NOMO-1 treated with DMSO at 0.1 percent for 48 hours (cell line): Measurements from ENCODE around the gene DIS3L2.
"Not testable (repeated sequence)": the region's sequence is repeated elsewhere in the genome, so short reads cannot be mapped to it uniquely, and the experiment has no call there.

ENCODE experiments used
- DNase-seq: peaks from one replicate; lab custom pipeline; 2025; ENCODE audit not compliant: unreplicated experiment; lab: John Stamatoyannopoulos, UW

Gene DIS3L2

GRCh38 chr2:232328516-232329460 lies 367.3 kb downstream of the DIS3L2 start:
- no peak for DNase-seq

- no peak for DNase-seq
These were observed 368.2 kb downstream of the DIS3L2 start for GRCh38 chr2:232329716-232330067.

GRCh38 chr2:232330068-232330999 lies 368.8 kb downstream of the DIS3L2 start:
- no peak for DNase-seq

- DNase-seq, result not testable (repeated sequence)
These were observed 369.5 kb downstream of the DIS3L2 start for GRCh38 chr2:232331061-232331460.

- DNase-seq, result not testable (repeated sequence)
These were observed 370.1 kb downstream of the DIS3L2 start for GRCh38 chr2:232331641-232332040.

GRCh38 chr2:232332244-232332939 lies 370.9 kb downstream of the DIS3L2 start:
- DNase-seq, result not testable (repeated sequence)

- DNase-seq, result no peak
These were observed 371.4 kb downstream of the DIS3L2 start for GRCh38 chr2:232332940-232333259.

GRCh38 chr2:232333361-232334135 lies 372.0 kb downstream of the DIS3L2 start:
- DNase-seq, result no peak

- DNase-seq, result not testable (repeated sequence)
These were observed 372.8 kb downstream of the DIS3L2 start for GRCh38 chr2:232334136-232334884.

GRCh38 chr2:232334885-232335205 lies 373.3 kb downstream of the DIS3L2 start:
- not testable (repeated sequence) for DNase-seq

- DNase-seq, result not testable (repeated sequence)
These were observed 373.8 kb downstream of the DIS3L2 start for GRCh38 chr2:232335206-232335858.

GRCh38 chr2:232335859-232336215 lies 374.3 kb downstream of the DIS3L2 start:
- DNase-seq, result no peak

GRCh38 chr2:232336241-232336736 lies 374.8 kb downstream of the DIS3L2 start:
- DNase-seq, result no peak

GRCh38 chr2:232336981-232337720 lies 375.6 kb downstream of the DIS3L2 start:
- no peak for DNase-seq

- not testable (repeated sequence) for DNase-seq
These were observed 376.7 kb downstream of the DIS3L2 start for GRCh38 chr2:232338094-232338758.

GRCh38 chr2:232338759-232339106 lies 377.2 kb downstream of the DIS3L2 start:
- DNase-seq, result no peak

GRCh38 chr2:232339121-232340081 lies 377.9 kb downstream of the DIS3L2 start:
- DNase-seq, result no peak
